Measurements from ENCODE around the gene HLTF. TPM values are rescaled to one million over a fixed set of nuclear protein-coding genes. Genes with fewer than 3 reads are reported as not detected.
A peak's percentile ranks its signal among the peaks of the same experiment; 100 is the strongest.
"Not testable (repeated sequence)": the region's sequence is repeated elsewhere in the genome, so short reads cannot be mapped to it uniquely, and the experiment has no call there.

HLTF gene
- polyA plus RNA-seq, 4 donors, result 40.3 to 51.6 (median 44.7) TPM

GRCh38 chr3:148997623-148998022 lies 88.7 kb downstream of the HLTF start:
- DNase-seq (ENCODE audit: low read depth in 4 of 4, low spot score in 2 of 4), result no peak

- DNase-seq (ENCODE audit: low read depth in 4 of 4, low spot score in 2 of 4), result no peak
These were observed 93.6 kb downstream of the HLTF start for GRCh38 chr3:148992635-148993255.

GRCh38 chr3:148992027-148992634 lies 94.2 kb downstream of the HLTF start:
- DNase-seq (ENCODE audit: low read depth in 4 of 4, low spot score in 2 of 4), result peak in 1 of 4 donors; percentile 21

DNA sequence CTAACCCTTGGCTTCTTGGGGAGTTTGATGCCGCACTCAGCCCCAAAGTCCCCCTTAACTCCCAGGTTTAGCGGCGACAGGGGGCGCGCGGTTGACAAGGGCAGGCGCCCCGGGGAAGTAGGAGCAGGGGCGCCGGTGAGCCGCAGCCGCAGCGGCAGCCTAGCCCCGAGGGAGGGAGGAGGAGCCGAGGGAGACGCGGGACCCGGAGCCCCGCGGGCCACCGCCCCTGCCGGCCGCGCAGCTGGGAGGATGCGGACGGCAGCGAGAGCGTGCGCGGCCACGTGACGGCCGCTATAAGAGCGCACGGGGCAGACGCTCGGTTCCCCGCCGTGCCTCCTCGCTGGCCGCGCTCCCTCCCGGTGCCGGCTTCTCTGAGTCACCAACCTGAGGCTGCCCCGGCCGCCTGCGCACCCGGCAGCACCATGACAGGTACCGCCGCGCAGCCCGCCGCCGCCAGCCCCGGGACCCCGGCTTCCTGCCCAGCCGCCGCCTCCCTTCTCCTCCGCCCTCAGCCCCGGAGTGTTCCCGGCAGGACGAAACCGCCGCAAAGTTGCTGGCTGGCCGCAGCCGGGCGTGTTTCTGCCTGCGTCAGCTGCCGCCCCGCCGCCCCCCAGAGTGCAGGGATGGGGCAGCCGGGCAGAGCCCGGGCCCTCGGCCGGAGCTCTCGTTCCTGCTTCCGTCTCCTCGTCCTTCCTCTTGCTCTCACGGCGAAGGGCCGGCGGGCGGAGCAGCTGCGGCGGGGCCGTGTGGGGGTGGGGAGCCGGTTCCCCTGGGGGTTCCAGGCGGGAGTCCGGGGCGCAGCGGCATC lies 94.9 kb downstream of the HLTF start, which contains the start of gene GYG1:
Gene GYG1 (plus strand): TSS at position 322 of the 808 bp plus-strand sequence. CDS start 101 bp downstream, at position 423.
- peak in 2 of 4 donors; percentile 46 to 58 for DNase-seq (ENCODE audit: low read depth in 4 of 4, low spot score in 2 of 4)

GRCh38 chr3:148990236-148990635 lies 96.1 kb downstream of the HLTF start:
- DNase-seq (ENCODE audit: low read depth in 4 of 4, low spot score in 2 of 4), result no peak

- DNase-seq (ENCODE audit: low read depth in 4 of 4, low spot score in 2 of 4), result not testable (repeated sequence)
These were observed 98.8 kb downstream of the HLTF start for GRCh38 chr3:148987551-148987950.

- no peak for DNase-seq (ENCODE audit: low read depth in 4 of 4, low spot score in 2 of 4)
These were observed 105.1 kb downstream of the HLTF start for GRCh38 chr3:148981273-148981672.

Other genes with a start within 250 kb of the HLTF start
- gene CPA3, start 221.2 kb downstream of the HLTF start, polyA plus RNA-seq (ENCODE audit: insufficient read length in 4 of 4), result under 1 TPM; 0.19 to 0.64 (median 0.46) TPM
- 10 to 100 TPM; 23.0 to 32.2 (median 29.3) TPM for gene GYG1, start 95.0 kb downstream of the HLTF start, polyA plus RNA-seq (ENCODE audit: insufficient read length in 4 of 4)
- gene HPS3, start 43.1 kb upstream of the HLTF start, polyA plus RNA-seq (ENCODE audit: insufficient read length in 4 of 4), result 10 to 100 TPM; 23.6 to 39.6 (median 32.8) TPM
- 1 to 10 TPM in 1 of 4 donors, under 1 TPM in 3; 0.47 to 1.8 (median 0.61) TPM for gene CP, start 135.3 kb upstream of the HLTF start, polyA plus RNA-seq (ENCODE audit: insufficient read length in 4 of 4)
- gene TM4SF18, start 247.1 kb upstream of the HLTF start, polyA plus RNA-seq (ENCODE audit: insufficient read length in 4 of 4), result 10 to 100 TPM; 20.9 to 40.4 (median 25.9) TPM